GM23338 (cell line): Measurements from ENCODE around the gene NAMPT.

Source experiments
- CREB1 ChIP-seq: fragments of 250-450 bp; sonication (Bioruptor Pico); IDR thresholded peaks from 2 replicates; pipeline ENCODE4 v1.5.0; 2020; ENCODE audit warnings: low read depth, mild to moderate bottlenecking, moderate library complexity
- CTCF ChIP-seq, 2 experiments: fragments of 200-600 bp in 1 of 2; sonication (generic) in 1 of 2; conservative IDR thresholded peaks; 2 replicates each; pipeline versions ENCODE4 v1.5.1 to v1.6.1; 2016 to 2017; ENCODE audit warnings: antibody characterized with exemption in 2 of 2, low read depth in 2 of 2, mild to moderate bottlenecking in 2 of 2, moderate library complexity in 1 of 2
- EZH2 ChIP-seq: fragments of 200-600 bp; sonication (generic); IDR thresholded peaks from one replicate; pipeline ENCODE4 v1.8.0; 2017; ENCODE audit warnings: antibody characterized with exemption, mild to moderate bottlenecking, low read depth; ENCODE audit not compliant: unreplicated experiment
- JUNB ChIP-seq: IDR thresholded peaks from one replicate; pipeline ENCODE4 v1.6.1; 2016; ENCODE audit warnings: antibody characterized with exemption; ENCODE audit not compliant: unreplicated experiment
- POLR2AphosphoS5 ChIP-seq: IDR thresholded peaks from 2 replicates; pipeline ENCODE4 v1.6.1; 2016; ENCODE audit warnings: antibody characterized with exemption, low read depth
- REST ChIP-seq: IDR thresholded peaks from one replicate; pipeline ENCODE4 v1.6.1; 2018; ENCODE audit warnings: antibody characterized with exemption; ENCODE audit not compliant: unreplicated experiment

DNA sequence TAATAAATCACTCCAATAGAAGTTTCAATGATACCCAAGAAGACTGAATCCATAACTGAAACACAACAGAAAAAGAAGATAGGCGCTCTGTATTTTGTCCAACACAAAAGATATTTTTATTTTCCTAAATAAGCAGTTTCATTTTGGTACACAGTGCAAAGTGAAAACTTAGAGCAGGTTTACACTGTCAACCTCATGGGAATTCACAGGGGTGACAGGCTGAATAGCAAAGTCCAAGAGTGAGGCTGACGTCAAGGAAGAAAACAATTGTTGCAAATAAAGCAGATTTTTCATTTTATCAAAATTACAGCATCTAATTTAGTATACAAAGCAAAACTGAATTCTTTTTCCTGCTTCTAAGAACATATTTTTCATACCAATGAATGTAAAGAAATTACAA is 28.6 kb downstream of the NAMPT start:
- TF ChIP-seq CTCF (conservative IDR thresholded peaks at IDR 0.05; ENCODE audit: low read depth in 2 of 2) (no peak), EZH2 (no peak), POLR2AphosphoS5 (no peak), JUNB (no peak), REST (no peak), CREB1 (CRISPR knock-in tag) (no peak)
